ENCODE data around the gene TVP23B.
"Not testable (repeated sequence)": the region's sequence is repeated elsewhere in the genome, so short reads cannot be mapped to it uniquely, and the experiment has no call there.

Gene TVP23B

GRCh38 chr17:18780991-18781718, at the start of gene TVP23B:
Gene TVP23B (plus strand): TSS chr17:18781183. CDS start chr17:18781294, 111 bp downstream.
- peak within 1 kb of the TSS; percentile 94 for H3K27ac Mint-ChIP-seq
- not testable (repeated sequence) for H3K9me3 Mint-ChIP-seq, H3K36me3 Mint-ChIP-seq, H3K27me3 Mint-ChIP-seq
- H3K4me3 Mint-ChIP-seq: peak within 1 kb of the TSS; percentile 88
- H3K4me1 Mint-ChIP-seq: peaks cover 29% of the 10 kb centered on the region

- not testable (repeated sequence) for H3K4me1 Mint-ChIP-seq, H3K27ac Mint-ChIP-seq, H3K4me3 Mint-ChIP-seq, H3K9me3 Mint-ChIP-seq, H3K36me3 Mint-ChIP-seq, H3K27me3 Mint-ChIP-seq
These were observed 48.5 kb upstream of the TVP23B start for GRCh38 chr17:18732438-18732837.

- not testable (repeated sequence) for H3K4me1 Mint-ChIP-seq, H3K4me3 Mint-ChIP-seq, H3K27ac Mint-ChIP-seq
These were observed 47.6 kb upstream of the TVP23B start for GRCh38 chr17:18733350-18733749.

GRCh38 chr17:18739616-18740391, 41.2 kb upstream of the TVP23B start:
- not testable (repeated sequence) for H3K36me3 Mint-ChIP-seq, H3K27me3 Mint-ChIP-seq, H3K27ac Mint-ChIP-seq, H3K4me1 Mint-ChIP-seq, H3K9me3 Mint-ChIP-seq, H3K4me3 Mint-ChIP-seq

More at GRCh38 chr17:18733350-18733749, 47.6 kb upstream of the TVP23B start:
- not testable (repeated sequence) for H3K36me3 Mint-ChIP-seq, H3K9me3 Mint-ChIP-seq, H3K27me3 Mint-ChIP-seq

GRCh38 chr17:18741228-18741627, 39.8 kb upstream of the TVP23B start:
- not testable (repeated sequence) for H3K9me3 Mint-ChIP-seq, H3K27ac Mint-ChIP-seq, H3K36me3 Mint-ChIP-seq

GRCh38 chr17:18743699-18744421, 37.1 kb upstream of the TVP23B start, which contains the start of gene FBXW10:
Gene FBXW10 (plus strand): TSS chr17:18744054. CDS start chr17:18744245, 191 bp downstream.
- not testable (repeated sequence) for H3K4me3 Mint-ChIP-seq

More at GRCh38 chr17:18741228-18741627, 39.8 kb upstream of the TVP23B start:
- H3K27me3 Mint-ChIP-seq, H3K4me3 Mint-ChIP-seq, H3K4me1 Mint-ChIP-seq: not testable (repeated sequence)

GRCh38 chr17:18744726-18745125, 36.3 kb upstream of the TVP23B start:
- H3K4me1 Mint-ChIP-seq, H3K27me3 Mint-ChIP-seq, H3K4me3 Mint-ChIP-seq, H3K36me3 Mint-ChIP-seq, H3K27ac Mint-ChIP-seq, H3K9me3 Mint-ChIP-seq: not testable (repeated sequence)

More at GRCh38 chr17:18743699-18744421, 37.1 kb upstream of the TVP23B start, which contains the start of gene FBXW10:
- not testable (repeated sequence) for H3K36me3 Mint-ChIP-seq, H3K4me1 Mint-ChIP-seq, H3K9me3 Mint-ChIP-seq, H3K27me3 Mint-ChIP-seq, H3K27ac Mint-ChIP-seq

- not testable (repeated sequence) for H3K4me3 Mint-ChIP-seq, H3K27me3 Mint-ChIP-seq, H3K9me3 Mint-ChIP-seq, H3K27ac Mint-ChIP-seq, H3K4me1 Mint-ChIP-seq, H3K36me3 Mint-ChIP-seq
These were observed 34.4 kb upstream of the TVP23B start for GRCh38 chr17:18746551-18746950.

- H3K9me3 Mint-ChIP-seq, H3K4me1 Mint-ChIP-seq, H3K27me3 Mint-ChIP-seq, H3K4me3 Mint-ChIP-seq, H3K36me3 Mint-ChIP-seq, H3K27ac Mint-ChIP-seq: not testable (repeated sequence)
These were observed 33.5 kb upstream of the TVP23B start for GRCh38 chr17:18747501-18747900.

GRCh38 chr17:18750242-18750641, 30.7 kb upstream of the TVP23B start:
- not testable (repeated sequence) for H3K27ac Mint-ChIP-seq, H3K9me3 Mint-ChIP-seq, H3K36me3 Mint-ChIP-seq, H3K27me3 Mint-ChIP-seq, H3K4me1 Mint-ChIP-seq, H3K4me3 Mint-ChIP-seq

GRCh38 chr17:18753829-18754409, 27.1 kb upstream of the TVP23B start:
- not testable (repeated sequence) for H3K36me3 Mint-ChIP-seq, H3K27me3 Mint-ChIP-seq, H3K4me3 Mint-ChIP-seq, H3K9me3 Mint-ChIP-seq, H3K27ac Mint-ChIP-seq, H3K4me1 Mint-ChIP-seq

GRCh38 chr17:18755969-18756368, 25.0 kb upstream of the TVP23B start:
- not testable (repeated sequence) for H3K9me3 Mint-ChIP-seq, H3K4me3 Mint-ChIP-seq, H3K36me3 Mint-ChIP-seq, H3K4me1 Mint-ChIP-seq, H3K27me3 Mint-ChIP-seq, H3K27ac Mint-ChIP-seq

GRCh38 chr17:18757368-18758044, 23.5 kb upstream of the TVP23B start:
- not testable (repeated sequence) for H3K4me1 Mint-ChIP-seq, H3K27me3 Mint-ChIP-seq, H3K36me3 Mint-ChIP-seq, H3K27ac Mint-ChIP-seq, H3K4me3 Mint-ChIP-seq, H3K9me3 Mint-ChIP-seq

- H3K36me3 Mint-ChIP-seq, H3K27ac Mint-ChIP-seq, H3K27me3 Mint-ChIP-seq, H3K9me3 Mint-ChIP-seq, H3K4me3 Mint-ChIP-seq, H3K4me1 Mint-ChIP-seq: not testable (repeated sequence)
These were observed 22.6 kb upstream of the TVP23B start for GRCh38 chr17:18758344-18758743.

- H3K9me3 Mint-ChIP-seq, H3K27ac Mint-ChIP-seq, H3K4me1 Mint-ChIP-seq, H3K27me3 Mint-ChIP-seq, H3K4me3 Mint-ChIP-seq, H3K36me3 Mint-ChIP-seq: not testable (repeated sequence)
These were observed 20.8 kb upstream of the TVP23B start for GRCh38 chr17:18760221-18760620.
